HG02763 (cell line): ENCODE results near the gene GALNT9.
"Not testable (repeated sequence)": the region's sequence is repeated elsewhere in the genome, so short reads cannot be mapped to it uniquely, and the experiment has no call there.

Experiments
- ATAC-seq: cut with Tn5 transposase; IDR thresholded peaks from one replicate; pipeline ENCODE4 v1.9.1; 2021; ENCODE audit warnings: mild to moderate bottlenecking, moderate library complexity; ENCODE audit not compliant: unreplicated experiment

Gene GALNT9

GRCh38 chr12:132295561-132295960 lies 33.8 kb downstream of the GALNT9 start:
- not testable (repeated sequence) for ATAC-seq

GRCh38 chr12:132295101-132295526 lies 34.3 kb downstream of the GALNT9 start:
- no peak for ATAC-seq

GRCh38 chr12:132294121-132295034 lies 35.0 kb downstream of the GALNT9 start:
- no peak for ATAC-seq

- ATAC-seq, result no peak
These were observed 36.8 kb downstream of the GALNT9 start for GRCh38 chr12:132292328-132293319.

- ATAC-seq, result no peak
These were observed 37.8 kb downstream of the GALNT9 start for GRCh38 chr12:132291402-132292175.

- ATAC-seq, result no peak
These were observed 39.2 kb downstream of the GALNT9 start for GRCh38 chr12:132290203-132290540.

GRCh38 chr12:132289356-132290202 lies 39.8 kb downstream of the GALNT9 start:
- no peak for ATAC-seq

GRCh38 chr12:132288516-132289215 lies 40.7 kb downstream of the GALNT9 start:
- no peak for ATAC-seq

- no peak for ATAC-seq
These were observed 41.8 kb downstream of the GALNT9 start for GRCh38 chr12:132287391-132288238.

GRCh38 chr12:132286912-132287311 lies 42.5 kb downstream of the GALNT9 start:
- no peak for ATAC-seq

- no peak for ATAC-seq
These were observed 43.3 kb downstream of the GALNT9 start for GRCh38 chr12:132285991-132286681.

- no peak for ATAC-seq
These were observed 44.3 kb downstream of the GALNT9 start for GRCh38 chr12:132284827-132285741.

- no peak for ATAC-seq
These were observed 45.1 kb downstream of the GALNT9 start for GRCh38 chr12:132284071-132284826.

- ATAC-seq, result no peak
These were observed 46.2 kb downstream of the GALNT9 start for GRCh38 chr12:132282950-132283771.
